ENCODE results near the gene IGSF5.
"Not testable (repeated sequence)": the region's sequence is repeated elsewhere in the genome, so short reads cannot be mapped to it uniquely, and the experiment has no call there.

IGSF5 gene

DNA sequence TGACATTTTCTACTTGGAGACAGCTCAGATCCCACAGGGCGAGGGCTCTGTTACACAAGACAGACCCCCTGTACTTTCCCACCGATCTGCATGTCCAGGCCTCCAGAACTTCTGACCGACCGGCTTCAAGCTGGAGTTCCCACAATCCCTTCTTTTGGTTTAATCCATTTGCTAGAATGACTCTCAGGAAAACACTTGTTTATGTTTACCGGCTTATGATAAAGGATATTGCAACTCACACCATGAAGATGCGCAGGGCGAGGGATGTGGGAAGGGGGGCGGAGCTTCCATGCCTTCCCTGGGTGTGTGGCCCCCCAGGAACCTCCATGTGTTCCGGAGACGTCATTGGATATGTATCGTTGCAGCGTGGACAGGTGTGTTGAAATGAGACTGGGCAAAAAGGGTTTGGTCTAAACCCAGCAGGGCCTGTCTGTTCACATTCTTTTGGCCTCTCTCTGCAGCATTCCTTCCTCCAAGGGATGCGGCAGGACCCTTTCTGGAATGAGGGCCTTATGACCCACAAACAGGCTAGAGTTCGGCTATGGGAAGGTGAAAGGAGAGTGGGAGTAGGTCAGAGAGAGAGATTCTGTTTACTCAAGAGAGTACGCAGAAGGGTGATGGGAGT is 7.5 kb upstream of the IGSF5 start:
- H3K4me3 ChIP-seq (ENCODE audit: low read length) = no peak overlapping the region
- TF ChIP-seq, protein P1, sequence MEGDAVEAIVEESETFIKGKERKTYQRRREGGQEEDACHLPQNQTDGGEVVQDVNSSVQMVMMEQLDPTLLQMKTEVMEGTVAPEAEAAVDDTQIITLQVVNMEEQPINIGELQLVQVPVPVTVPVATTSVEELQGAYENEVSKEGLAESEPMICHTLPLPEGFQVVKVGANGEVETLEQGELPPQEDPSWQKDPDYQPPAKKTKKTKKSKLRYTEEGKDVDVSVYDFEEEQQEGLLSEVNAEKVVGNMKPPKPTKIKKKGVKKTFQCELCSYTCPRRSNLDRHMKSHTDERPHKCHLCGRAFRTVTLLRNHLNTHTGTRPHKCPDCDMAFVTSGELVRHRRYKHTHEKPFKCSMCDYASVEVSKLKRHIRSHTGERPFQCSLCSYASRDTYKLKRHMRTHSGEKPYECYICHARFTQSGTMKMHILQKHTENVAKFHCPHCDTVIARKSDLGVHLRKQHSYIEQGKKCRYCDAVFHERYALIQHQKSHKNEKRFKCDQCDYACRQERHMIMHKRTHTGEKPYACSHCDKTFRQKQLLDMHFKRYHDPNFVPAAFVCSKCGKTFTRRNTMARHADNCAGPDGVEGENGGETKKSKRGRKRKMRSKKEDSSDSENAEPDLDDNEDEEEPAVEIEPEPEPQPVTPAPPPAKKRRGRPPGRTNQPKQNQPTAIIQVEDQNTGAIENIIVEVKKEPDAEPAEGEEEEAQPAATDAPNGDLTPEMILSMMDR (conservative IDR thresholded peaks at IDR 0.05; ENCODE audit: low read length) = no peak
- DNase-seq (ENCODE audit: low read depth) = no peak

DNA sequence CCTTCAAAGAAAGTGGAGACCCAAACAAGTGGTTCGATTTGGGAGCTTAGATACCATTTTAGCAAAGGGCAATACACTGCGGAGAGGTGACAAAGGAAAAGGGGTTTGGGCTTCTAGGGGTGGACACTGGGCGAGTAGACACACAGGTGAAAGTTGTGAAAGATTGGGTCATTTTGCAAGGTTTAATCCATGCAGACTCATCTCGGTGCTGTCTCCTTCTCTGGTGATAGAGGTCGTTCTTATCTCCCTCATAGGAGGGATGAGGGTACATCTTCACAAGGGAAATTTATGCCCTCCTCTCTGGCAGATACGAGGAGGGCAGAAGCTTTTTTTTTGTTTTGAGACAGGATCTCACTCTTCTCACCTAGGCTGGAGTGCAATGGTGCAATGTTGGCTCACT is 6.4 kb upstream of the IGSF5 start:
- TF ChIP-seq, protein P1 (conservative IDR thresholded peaks at IDR 0.05; ENCODE audit: low read length) = no peak

DNA sequence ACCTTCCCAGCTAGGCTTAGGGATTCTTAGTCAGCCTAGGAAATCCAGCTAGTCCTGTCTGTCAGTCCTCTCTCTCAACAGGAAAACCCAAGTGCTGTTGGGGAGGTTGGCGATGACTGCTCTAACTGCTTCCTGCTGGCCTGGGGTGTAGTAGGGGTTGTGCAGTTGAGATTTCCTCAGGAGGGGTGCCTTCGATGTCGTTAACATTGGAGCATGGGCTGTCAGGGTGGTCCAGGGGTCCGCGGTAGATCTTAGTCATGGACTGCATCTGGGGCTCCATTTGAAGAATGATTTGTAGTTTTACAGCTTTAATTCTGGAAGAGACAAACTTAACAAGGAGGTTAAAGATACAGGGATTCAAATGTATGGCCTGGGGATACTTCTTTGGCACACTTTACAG is 5.5 kb upstream of the IGSF5 start:
- not testable (repeated sequence) for H3K4me3 ChIP-seq (ENCODE audit: low read length); DNase-seq (ENCODE audit: low read depth)

More for the DNA sequence above, 6.4 kb upstream of the IGSF5 start:
- no peak for DNase-seq (ENCODE audit: low read depth)
- H3K4me3 ChIP-seq (ENCODE audit: low read length) = no peak overlapping the region

DNA sequence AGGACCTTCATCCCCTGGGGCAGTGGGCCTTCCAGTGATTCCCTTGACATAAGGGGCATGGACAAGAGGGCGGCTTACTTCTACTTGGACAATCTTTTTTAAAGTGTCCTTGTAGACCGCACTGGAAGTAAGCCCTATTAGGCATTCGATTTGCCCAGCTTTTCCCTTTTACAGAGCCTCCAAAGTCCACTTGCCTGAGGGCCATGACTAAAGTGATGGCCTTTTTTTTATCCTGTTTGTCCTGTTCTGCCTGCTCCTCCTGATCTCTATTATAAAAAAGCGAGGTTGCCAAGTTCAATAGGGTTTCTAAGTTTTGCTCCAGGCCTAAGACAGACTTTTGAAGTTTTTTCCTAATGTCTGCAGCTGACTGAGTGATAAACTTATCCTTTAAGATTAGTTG is 2.4 kb upstream of the IGSF5 start:
- DNase-seq (ENCODE audit: low read depth); H3K4me3 ChIP-seq (ENCODE audit: low read length): not testable (repeated sequence)

DNA sequence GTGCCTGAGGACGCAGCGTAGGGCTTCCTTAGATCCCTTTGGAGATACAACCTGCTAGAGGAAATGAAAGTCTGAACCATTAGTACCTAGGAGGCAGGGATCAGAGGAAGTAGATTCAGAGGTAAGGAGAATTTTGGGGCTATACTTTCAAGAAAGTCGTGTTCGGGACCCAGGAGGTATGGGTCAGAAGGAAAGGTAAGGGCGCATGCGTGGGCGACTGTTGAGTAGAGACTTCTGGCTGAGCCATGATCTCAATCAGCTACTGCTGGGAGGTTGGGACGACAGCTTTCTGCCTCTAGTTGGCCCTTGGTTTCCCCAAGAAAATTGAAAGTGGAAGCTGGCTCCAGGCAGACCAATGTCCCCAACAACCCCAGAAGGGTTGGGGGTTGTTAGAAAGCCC is 349 bp downstream of the IGSF5 start:
- DNase-seq (ENCODE audit: low read depth); H3K4me3 ChIP-seq (ENCODE audit: low read length): not testable (repeated sequence)

DNA sequence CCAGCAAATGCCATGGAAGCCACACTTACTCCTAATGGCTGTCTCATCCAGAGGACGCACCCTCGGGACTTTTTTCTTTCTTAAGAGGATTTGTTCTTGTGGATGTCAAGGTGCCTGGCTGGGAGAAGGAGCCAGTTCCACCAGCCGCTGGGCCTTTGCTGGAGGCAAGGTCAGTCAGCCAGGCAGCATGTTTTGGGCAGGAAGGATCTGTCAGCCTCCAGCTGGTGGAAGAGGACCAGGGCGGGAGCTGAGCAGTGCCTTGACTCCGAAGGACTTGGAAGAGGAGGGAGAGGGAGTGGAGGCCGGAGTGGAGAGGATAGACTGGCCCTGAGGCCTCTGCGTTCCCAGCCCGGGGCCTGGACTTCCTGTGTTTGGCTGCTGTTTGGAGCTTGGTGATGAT is 5.7 kb downstream of the IGSF5 start:
- TF ChIP-seq, protein P1 (conservative IDR thresholded peaks at IDR 0.05; ENCODE audit: low read length) = no peak
- no peak for DNase-seq (ENCODE audit: low read depth)
- H3K4me3 ChIP-seq (ENCODE audit: low read length) = no peak overlapping the region

DNA sequence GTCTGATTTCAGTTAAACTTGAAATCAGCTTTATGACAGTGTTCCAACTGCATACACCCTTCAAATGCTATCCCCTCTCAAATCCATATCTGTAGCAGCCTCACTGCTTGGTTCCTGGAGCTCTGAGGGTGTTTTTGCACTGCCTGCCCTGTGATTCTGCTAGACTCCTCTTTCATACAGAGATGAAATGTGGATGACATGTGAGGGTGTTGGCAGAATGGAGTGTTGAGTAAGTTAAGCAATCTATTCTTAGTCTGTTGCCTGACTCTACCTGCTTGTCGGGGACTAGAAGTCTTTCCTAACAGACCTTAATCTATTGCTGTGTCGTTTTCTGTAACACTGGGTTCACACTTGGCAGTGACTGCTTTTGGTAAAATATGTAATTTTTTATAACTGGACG is 9.8 kb downstream of the IGSF5 start:
- H3K4me3 ChIP-seq (ENCODE audit: low read length) = no peak overlapping the region
- no peak for DNase-seq (ENCODE audit: low read depth)
- TF ChIP-seq, protein P1 (conservative IDR thresholded peaks at IDR 0.05; ENCODE audit: low read length) = no peak

DNA sequence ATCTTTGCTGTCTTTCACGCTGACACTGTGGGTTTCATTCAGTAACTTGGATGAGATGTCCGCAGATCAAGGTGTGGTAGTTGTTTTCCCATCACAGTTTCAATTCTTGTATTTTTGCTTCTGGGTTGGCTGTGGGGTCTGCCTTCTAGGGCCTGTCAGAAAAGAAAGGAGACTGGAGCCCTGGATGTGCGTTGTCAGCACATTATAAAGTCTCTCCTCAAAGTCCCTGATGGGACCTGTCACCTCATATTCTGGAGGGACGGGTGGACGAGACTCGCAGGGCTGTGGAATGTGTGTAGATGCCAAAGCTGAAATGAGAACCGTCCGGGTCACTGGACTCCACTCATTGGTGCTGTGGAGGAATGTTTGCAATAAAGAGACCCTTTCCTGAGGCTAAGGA is 11.3 kb downstream of the IGSF5 start:
- TF ChIP-seq, protein P1 (conservative IDR thresholded peaks at IDR 0.05; ENCODE audit: low read length) = no peak
- no peak overlapping the region for H3K4me3 ChIP-seq (ENCODE audit: low read length)
- no peak for DNase-seq (ENCODE audit: low read depth)

All from AG10803 (cell line).